GM23338 (cell line): ENCODE results near the gene ZFY. TPM values are rescaled to one million over a fixed set of nuclear protein-coding genes. Genes with fewer than 3 reads are reported as not detected.

ENCODE experiments used
- ATAC-seq: fragments of 200-7000 bp; cut with Tn5 transposase; 3 replicates; pipeline ENCODE4 v1.9.1; 2020
- DNase-seq: peaks from one replicate; pipeline ENCODE4 v3.0.0-alpha.2; 2015; ENCODE audit warnings: low spot score
- H2AFZ ChIP-seq: fragments of 200-600 bp; sonication (generic); 2 replicates; pipeline ENCODE4 v1.8.0; 2016; ENCODE audit warnings: antibody characterized with exemption, mild to moderate bottlenecking, moderate library complexity
- H3F3A ChIP-seq: fragments of 200-600 bp; sonication (generic); replicated peaks from 2 replicates; pipeline ENCODE4 v1.8.0; 2017; ENCODE audit warnings: antibody characterized with exemption, mixed run types, low read depth
- H3K27ac ChIP-seq: fragments of 200-600 bp; sonication (generic); 2 replicates; pipeline ENCODE4 v1.6.1; 2016; ENCODE audit warnings: low read depth
- H3K27me3 ChIP-seq: fragments of 200-600 bp; sonication (generic); 2 replicates; pipeline ENCODE4 v1.8.0; 2016; ENCODE audit warnings: mild to moderate bottlenecking, mixed run types, moderate library complexity; ENCODE audit not compliant: insufficient read depth
- H3K36me3 ChIP-seq: fragments of 200-600 bp; sonication (generic); 2 replicates; pipeline ENCODE4 v1.8.0; 2016; ENCODE audit warnings: mild to moderate bottlenecking; ENCODE audit not compliant: insufficient read depth
- H3K4me1 ChIP-seq: fragments of 200-600 bp; sonication (generic); 2 replicates; pipeline ENCODE4 v1.8.0; 2016; ENCODE audit warnings: mild to moderate bottlenecking, moderate library complexity; ENCODE audit not compliant: insufficient read depth
- H3K4me2 ChIP-seq: fragments of 200-600 bp; sonication (generic); 2 replicates; pipeline ENCODE4 v1.7.1; 2017; ENCODE audit warnings: mixed run types
- H3K4me3 ChIP-seq: fragments of 200-600 bp; sonication (generic); 2 replicates; pipeline ENCODE4 v1.6.1; 2016; ENCODE audit warnings: mixed run types
- H3K79me2 ChIP-seq: fragments of 200-600 bp; sonication (generic); replicated peaks from 2 replicates; pipeline ENCODE4 v1.8.0; 2017; ENCODE audit warnings: mild to moderate bottlenecking; ENCODE audit not compliant: insufficient read depth
- H3K9me2 ChIP-seq: fragments of 200-600 bp; sonication (generic); 2 replicates; pipeline ENCODE4 v1.8.0; 2017; ENCODE audit not compliant: insufficient read depth
- H4K20me1 ChIP-seq: fragments of 200-600 bp; sonication (generic); replicated peaks from 2 replicates; pipeline ENCODE4 v1.8.0; 2017; ENCODE audit warnings: mild to moderate bottlenecking; ENCODE audit not compliant: insufficient read depth
- H3K27ac Mint-ChIP-seq: 2 replicates; pipeline ENCODE4 v1.8.0; 2020; ENCODE audit warnings: inconsistent platforms, mild to moderate bottlenecking, moderate library complexity, mixed read lengths
- H3K27me3 Mint-ChIP-seq: 3 replicates; pipeline ENCODE4 v1.8.0; 2022; ENCODE audit warnings: low read depth, mild to moderate bottlenecking, moderate library complexity, mixed read lengths, inconsistent platforms; ENCODE audit not compliant: insufficient read depth, poor library complexity
- H3K36me3 Mint-ChIP-seq: 3 replicates; pipeline ENCODE4 v1.8.0; 2021; ENCODE audit warnings: low read depth, mild to moderate bottlenecking, inconsistent platforms, moderate library complexity, mixed read lengths
- H3K4me1 Mint-ChIP-seq: 3 replicates; pipeline ENCODE4 v1.8.0; 2020; ENCODE audit warnings: mild to moderate bottlenecking, inconsistent platforms, mixed read lengths
- H3K4me3 Mint-ChIP-seq: 3 replicates; pipeline ENCODE4 v1.8.0; 2021; ENCODE audit warnings: moderate library complexity, mild to moderate bottlenecking, inconsistent platforms, mixed read lengths
- H3K9me3 Mint-ChIP-seq: 3 replicates; pipeline ENCODE4 v1.8.0; 2020; ENCODE audit warnings: moderate library complexity, mild to moderate bottlenecking, inconsistent platforms, mixed read lengths
- CREB1 ChIP-seq: fragments of 250-450 bp; sonication (Bioruptor Pico); IDR thresholded peaks from 2 replicates; pipeline ENCODE4 v1.5.0; 2020; ENCODE audit warnings: low read depth, mild to moderate bottlenecking, moderate library complexity
- CTCF ChIP-seq, 2 experiments: fragments of 200-600 bp in 1 of 2; sonication (generic) in 1 of 2; conservative IDR thresholded peaks; 2 replicates each; pipeline versions ENCODE4 v1.5.1 to v1.6.1; 2016 to 2017; ENCODE audit warnings: antibody characterized with exemption in 2 of 2, low read depth in 2 of 2, mild to moderate bottlenecking in 2 of 2, moderate library complexity in 1 of 2
- ETS1 ChIP-seq: IDR thresholded peaks from 2 replicates; pipeline ENCODE4 v1.6.1; 2016; ENCODE audit warnings: antibody characterized with exemption
- NANOG ChIP-seq: IDR thresholded peaks from 2 replicates; pipeline ENCODE4 v1.6.1; 2016; ENCODE audit warnings: antibody characterized with exemption, borderline replicate concordance
- POLR2AphosphoS5 ChIP-seq: IDR thresholded peaks from 2 replicates; pipeline ENCODE4 v1.6.1; 2016; ENCODE audit warnings: antibody characterized with exemption, low read depth
- REST ChIP-seq: IDR thresholded peaks from one replicate; pipeline ENCODE4 v1.6.1; 2018; ENCODE audit warnings: antibody characterized with exemption; ENCODE audit not compliant: unreplicated experiment
- STAT1 ChIP-seq: IDR thresholded peaks from one replicate; pipeline ENCODE4 v1.6.1; 2016; ENCODE audit warnings: antibody characterized with exemption; ENCODE audit not compliant: unreplicated experiment
- polyA plus RNA-seq: library from polyadenylated mRNA; unstranded; fragments of >200 nt; fragmentation: Nextera tagmentation; extraction: Ambion mirVana; gene quantifications from 2 replicates; pipeline ENCODE4 v1.2.1, GENCODE V29; 2016
- total RNA-seq: library from RNA; depleted of rRNA; stranded (reverse); fragments of >200 nt; shearing (Covaris generic); gene quantifications from 2 replicates; pipeline ENCODE4 v1.2.3, GENCODE V29; 2014

Gene ZFY
- total and polyA plus RNA-seq, 2 experiments from 2014 or later: 4.5 to 9.4 TPM

GRCh38 chrY:2885880-2886279 lies 49.3 kb upstream of the ZFY start:
- Mint-ChIP-seq H3K9me3 (no peaks in the 10 kb centered on the region; the same call in 2 of the 3 replicates), H3K4me1 (peaks cover 23% of the 10 kb centered on the region; the same call in 2 of the 3 replicates), H3K36me3 (no peaks in the 10 kb centered on the region), H3K27me3 (peaks cover 4% of the 10 kb centered on the region), H3K27ac (no peak overlapping the region), H3K4me3 (no peak overlapping the region)
- no peaks in the 10 kb centered on the region for H3K36me3 ChIP-seq
- no peaks in the 10 kb centered on the region for H4K20me1 ChIP-seq
- no peaks in the 10 kb centered on the region for H3K79me2 ChIP-seq
- H3K27me3 ChIP-seq: no peaks in the 10 kb centered on the region
- no peak overlapping the region for H3K27ac ChIP-seq
- H3K9me2 ChIP-seq: no peaks in the 10 kb centered on the region
- H3F3A ChIP-seq: no peaks in the 10 kb centered on the region
- H3K4me3 ChIP-seq: no peak overlapping the region
- H3K4me1 ChIP-seq: no peaks in the 10 kb centered on the region
- TF ChIP-seq POLR2AphosphoS5 (no peak), REST (no peak), NANOG (no peak), ETS1 (no peak)
- DNase-seq: no peak
- ATAC-seq: no peak
- no peak overlapping the region for H2AFZ ChIP-seq
- no peak overlapping the region for H3K4me2 ChIP-seq

- Histone ChIP-seq H3K27me3 (no peaks in the 10 kb centered on the region), H3F3A (no peaks in the 10 kb centered on the region), H3K27ac (no peak overlapping the region), H3K4me2 (no peak overlapping the region), H3K4me1 (no peaks in the 10 kb centered on the region), H3K4me3 (no peak overlapping the region), H3K9me2 (no peaks in the 10 kb centered on the region), H2AFZ (no peak overlapping the region), H3K36me3 (no peaks in the 10 kb centered on the region), H4K20me1 (no peaks in the 10 kb centered on the region), H3K79me2 (no peaks in the 10 kb centered on the region)
- DNase-seq (no peak), ATAC-seq (no peak)
- Mint-ChIP-seq H3K4me1 (peaks cover 21% of the 10 kb centered on the region; the same call in 2 of the 3 replicates), H3K36me3 (no peaks in the 10 kb centered on the region), H3K27ac (no peak overlapping the region), H3K27me3 (peaks cover 4% of the 10 kb centered on the region), H3K9me3 (no peaks in the 10 kb centered on the region; the same call in 2 of the 3 replicates), H3K4me3 (no peak overlapping the region)
- TF ChIP-seq CREB1 (CRISPR knock-in tag): no peak
- TF ChIP-seq POLR2AphosphoS5: no peak
- TF ChIP-seq ETS1: no peak
- TF ChIP-seq CTCF (conservative IDR thresholded peaks at IDR 0.05; ENCODE audit: low read depth in 2 of 2): no peak
- TF ChIP-seq STAT1: no peak
- TF ChIP-seq NANOG: no peak
These were observed 47.8 kb upstream of the ZFY start for GRCh38 chrY:2887386-2887785.
